Adrenal gland (tissue), 12 donors: ENCODE data around the gene CTPS1. TPM values are rescaled to one million over a fixed set of nuclear protein-coding genes. Genes with fewer than 3 reads are reported as not detected.

Experiments used
- DNase-seq, 7 donors: peaks; one replicate each; pipeline ENCODE4 v3.0.0-alpha.2; 2019 to 2020
- H3K27ac ChIP-seq, 5 donors: fragments of 200-600 bp; sonication (generic) in 4 of 5; 1 replicate in 3 of 5; 2 replicates in 2 of 5; pipeline versions ENCODE4 v1.5.1 to v1.8.0; 2016 to 2020; ENCODE audit warnings: mild to moderate bottlenecking in 1 of 5
- H3K27me3 ChIP-seq: fragments of 200-600 bp; 2 replicates; pipeline ENCODE4 v1.8.0; 2021
- H3K36me3 ChIP-seq, 2 donors: fragments of 200-600 bp; replicated peaks in 1 of 2; 1 replicate in 1 of 2; 2 replicates in 1 of 2; pipeline versions ENCODE4 v1.5.1 to v1.8.0; 2018 to 2022
- H3K4me1 ChIP-seq, 2 donors: fragments of 200-600 bp; replicated peaks in 1 of 2; 1 replicate in 1 of 2; 2 replicates in 1 of 2; pipeline versions ENCODE4 v1.5.1 to v1.8.0; 2018 to 2021
- H3K4me3 ChIP-seq, 4 donors: fragments of 200-600 bp; sonication (generic) in 3 of 4; one replicate each; pipeline ENCODE4 v1.5.1; 2016 to 2018
- H3K9me3 ChIP-seq, 3 donors: fragments of 200-600 bp; sonication (generic) in 1 of 3; replicated peaks in 1 of 3; 1 replicate in 2 of 3; 2 replicates in 1 of 3; pipeline versions ENCODE4 v1.5.1 to v1.8.0; 2016 to 2021
- CTCF ChIP-seq, 6 experiments: fragments of 450-650 bp in 4 of 6; fragments of 200-600 bp in 2 of 6; sonication (generic) in 1 of 6; IDR thresholded peaks; 1 replicate in 5 of 6; 2 replicates in 1 of 6; pipeline versions ENCODE4 v1.5.1 to v1.8.0; 2016 to 2021; ENCODE audit warnings: antibody characterized with exemption in 6 of 6, mild to moderate bottlenecking in 2 of 6, moderate library complexity in 1 of 6
- POLR2A ChIP-seq, 2 donors: fragments of 450-650 bp; IDR thresholded peaks; one replicate each; pipeline ENCODE4 v1.6.1; 2017; ENCODE audit warnings: antibody characterized with exemption in 2 of 2, mild to moderate bottlenecking in 2 of 2, moderate library complexity in 1 of 2
- WGBS, 4 donors: extraction: QIAGEN DNeasy Blood & Tissue Kit in 2 of 4; methylation state at CpG; one replicate each; pipeline versions ENCODE4 v1.1.5 to v1.1.7; 2013 to 2017; 5-methylcytosine and 5-hydroxymethylcytosine counted together
- intact Hi-C, 2 donors: fragments of 100-400 bp; cut with DNase I; formaldehyde crosslinking; loops; one replicate each; pipeline versions ENCODE4 v1.14.1 to v1.15.0; 2022 to 2023
- polyA plus RNA-seq, 3 donors: library from polyadenylated mRNA; stranded (reverse); fragments of 200-250 nt in 2 of 3; fragments of 350-450 nt in 1 of 3; fragmentation: Illumina TruSeq in 1 of 3; extraction: RNeasy Lipid Tissue Mini Kit (QIAGEN cat#74804) in 1 of 3; gene quantifications; one replicate each; pipeline ENCODE4 v1.2.3, GENCODE V29; 2013 to 2014
- total RNA-seq, 9 donors: library from RNA; depleted of rRNA in 4 of 9; stranded (reverse); fragments of >200 nt in 4 of 9; fragments of 120-200 nt in 1 of 9; fragmentation: NEBNext Ultra II Directional in 1 of 9; extraction: Animal tissue kit (Norgen Biotek cat#: 25700) in 1 of 9; gene quantifications; one replicate each; pipeline versions ENCODE4 v1.1.0 to v1.2.4, GENCODE V29; 2013 to 2023
- donor health status: healthy with polysubstance abuse.
- donor health status: Bipolar disorder and iron deficiency.
- donor health status: DM: yes; HTN: yes; CAD: no.
- donor health status: DM: no; HTN: no; CAD: no.
- donor health status: DM: no; HTN: no; CAD: no.
- donor health status: DM: yes; HTN: yes; CAD: no.

The CTPS1 gene
- total and polyA plus RNA-seq, 12 donors, result 12.2 to 49.4 (median 26.1) TPM

DNA sequence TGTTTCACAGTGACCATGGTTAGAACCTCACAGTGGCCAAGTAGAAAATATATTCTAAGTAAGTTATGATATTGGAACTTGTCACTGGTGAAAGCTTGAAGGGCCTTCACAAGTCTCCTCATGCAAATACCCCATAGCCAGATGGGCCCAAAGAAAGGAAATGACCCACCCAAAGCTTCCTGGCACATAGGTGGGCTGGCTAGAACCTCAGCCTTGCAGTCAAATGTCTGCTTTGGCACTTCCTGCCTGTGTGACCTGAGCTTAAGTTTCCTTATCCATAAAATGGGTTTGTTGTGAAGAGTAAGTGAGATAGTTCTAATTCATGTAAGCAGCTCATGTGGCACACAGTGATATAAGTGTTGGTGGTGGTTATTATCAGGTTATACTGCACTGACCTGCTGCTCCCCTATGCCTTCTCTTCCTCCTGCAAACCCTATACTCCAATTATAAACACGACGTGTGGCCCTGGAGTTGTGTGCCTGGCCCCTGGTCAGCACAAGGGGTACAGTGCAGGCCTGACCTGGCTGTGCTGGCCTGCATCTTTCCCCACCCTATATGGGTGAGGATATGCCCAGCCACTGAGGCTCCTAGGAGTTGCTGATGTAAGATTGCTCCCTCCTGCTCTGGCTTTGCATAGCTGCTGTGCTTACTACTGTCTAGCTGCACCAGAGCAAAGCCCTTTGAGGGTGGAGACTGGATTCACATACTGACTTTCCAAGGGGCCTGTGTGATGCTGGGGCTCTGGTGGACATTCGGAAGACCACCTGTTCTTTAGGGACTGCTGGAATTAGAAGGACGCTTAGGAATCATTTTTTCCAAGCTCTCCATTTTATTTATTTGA is 46.7 kb downstream of the CTPS1 start:
- no peak overlapping the region for H3K4me3 ChIP-seq
- TF ChIP-seq POLR2A (IDR thresholded peaks at IDR 0.05), result no peak
- H3K27me3 ChIP-seq, result no peaks in the 10 kb centered on the region
- H3K4me1 ChIP-seq, result peaks cover 0 to 7% of the 10 kb centered on the region in 2 donors
- intact Hi-C loops, result no loop called here
- H3K36me3 ChIP-seq, result peaks cover 0 to 20% of the 10 kb centered on the region in 2 donors
- DNase-seq, result no peak
- no peak overlapping the region for H3K27ac ChIP-seq
- no peaks in the 10 kb centered on the region for H3K9me3 ChIP-seq
- WGBS, 4 donors, result 93 to 98% (median 97%) methylated on average over 4 of the region's 4 CpGs

GRCh38 chr1:41028034-41028642 is 48.6 kb downstream of the CTPS1 start:
- TF ChIP-seq POLR2A (IDR thresholded peaks at IDR 0.05), result no peak
- intact Hi-C loops, result no loop called here
- Histone ChIP-seq H3K4me1 (no peaks in the 10 kb centered on the region), H3K36me3 (peaks cover 0 to 22% of the 10 kb centered on the region in 2 donors), H3K27ac (no peak overlapping the region), H3K4me3 (no peak overlapping the region), H3K9me3 (no peaks in the 10 kb centered on the region), H3K27me3 (no peaks in the 10 kb centered on the region)
- WGBS, 4 donors, result 96 to 99% (median 97%) methylated on average over 6 to 10 of the region's 10 CpGs
- DNase-seq, result no peak

DNA sequence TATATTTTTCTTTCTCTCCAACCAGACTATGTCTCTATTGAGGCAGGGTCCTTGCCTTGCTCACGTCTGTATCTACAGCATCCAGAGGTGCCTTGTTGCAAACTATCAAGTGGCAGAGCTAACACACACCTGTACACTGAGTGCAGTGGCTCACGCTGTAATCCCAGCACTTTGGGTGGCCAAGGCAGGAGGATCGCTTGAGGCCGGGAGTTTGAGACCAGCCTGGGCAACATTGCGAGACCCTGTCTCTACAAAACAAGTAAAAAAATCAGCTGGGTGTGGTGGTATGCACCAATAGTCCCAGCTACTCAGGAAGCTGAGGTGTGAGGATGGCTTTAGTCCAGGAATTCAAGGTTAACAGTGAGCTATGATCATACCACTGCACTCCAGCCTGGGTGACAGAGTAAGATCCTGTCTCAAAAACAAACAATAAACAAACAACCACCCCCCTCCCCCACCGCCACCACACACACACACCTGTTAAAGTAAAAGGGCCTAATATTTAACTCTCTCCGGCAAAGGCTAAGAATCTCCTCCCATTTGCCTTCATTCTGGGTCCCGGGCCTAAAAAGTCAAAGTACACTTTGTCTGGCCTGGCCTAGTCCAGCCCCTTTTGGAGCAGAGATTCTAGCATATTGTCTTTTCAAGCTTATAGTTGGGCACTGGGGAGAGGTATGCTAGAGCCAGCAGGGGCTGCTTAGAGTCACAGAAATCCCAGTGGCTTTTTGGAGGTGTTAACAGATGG is 51.5 kb downstream of the CTPS1 start:
- no peak for DNase-seq
- no peaks in the 10 kb centered on the region for H3K4me1 ChIP-seq
- no peak overlapping the region for H3K27ac ChIP-seq
- H3K27me3 ChIP-seq, result no peaks in the 10 kb centered on the region
- intact Hi-C loops, result no loop called here
- WGBS, 4 donors, result 86 to 97% (median 96%) methylated on average over 4 to 8 of the region's 8 CpGs
- TF ChIP-seq CTCF (IDR thresholded peaks at IDR 0.05), result no peak
- TF ChIP-seq POLR2A (IDR thresholded peaks at IDR 0.05), result no peak
- no peak overlapping the region for H3K4me3 ChIP-seq
- H3K36me3 ChIP-seq, result peaks cover 0 to 30% of the 10 kb centered on the region in 2 donors
- no peaks in the 10 kb centered on the region for H3K9me3 ChIP-seq

DNA sequence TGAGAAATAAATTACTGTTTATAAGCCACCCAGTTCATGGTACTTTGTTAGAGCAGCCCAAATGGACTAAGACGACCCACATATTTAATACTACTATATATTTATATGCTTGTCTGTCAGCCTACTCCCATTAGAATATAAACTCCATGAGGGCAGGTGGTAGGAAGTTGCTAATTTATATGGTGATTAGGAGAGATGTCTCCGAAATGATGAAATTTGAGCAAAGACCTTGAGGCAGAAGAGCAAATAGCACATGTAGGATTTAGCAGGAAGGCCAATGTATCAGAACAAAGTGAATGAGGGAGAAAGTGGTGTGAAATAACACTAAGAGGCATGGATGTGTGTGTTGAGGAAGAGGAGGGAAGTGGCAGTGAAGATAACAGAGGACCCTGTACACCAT is 52.7 kb downstream of the CTPS1 start:
- Histone ChIP-seq H3K4me3 (no peak overlapping the region), H3K9me3 (no peaks in the 10 kb centered on the region), H3K36me3 (peaks cover 0 to 29% of the 10 kb centered on the region in 2 donors), H3K27ac (no peak overlapping the region), H3K27me3 (no peaks in the 10 kb centered on the region), H3K4me1 (no peaks in the 10 kb centered on the region)
- no peak for DNase-seq
- intact Hi-C loops, result no loop called here
- no peak for TF ChIP-seq CTCF (IDR thresholded peaks at IDR 0.05)
- TF ChIP-seq POLR2A (IDR thresholded peaks at IDR 0.05), result no peak
- 69 to 96% (median 85%) methylated on average over 2 of the region's 2 CpGs for WGBS, 4 donors

GRCh38 chr1:41033272-41033671 is 53.8 kb downstream of the CTPS1 start:
- DNase-seq, result no peak
- Histone ChIP-seq H3K27ac (no peak overlapping the region), H3K36me3 (peaks cover 0 to 22% of the 10 kb centered on the region in 2 donors), H3K27me3 (no peaks in the 10 kb centered on the region), H3K9me3 (no peaks in the 10 kb centered on the region), H3K4me1 (no peaks in the 10 kb centered on the region), H3K4me3 (no peak overlapping the region)
- no peak for TF ChIP-seq CTCF (IDR thresholded peaks at IDR 0.05)
- no peak for TF ChIP-seq POLR2A (IDR thresholded peaks at IDR 0.05)
- WGBS, 4 donors, result 93 to 97% (median 96%) methylated on average over 3 of the region's 3 CpGs
- intact Hi-C loops, result no loop called here
